A204.1 (cell line): ENCODE data around the gene CACNA1I.

Experiments
- FAIRE-seq: peaks from 2 replicates; lab custom pipeline; 2012; peaks lifted over from hg19 to GRCh38; lab: Jason Lieb, UNC

CACNA1I gene

DNA sequence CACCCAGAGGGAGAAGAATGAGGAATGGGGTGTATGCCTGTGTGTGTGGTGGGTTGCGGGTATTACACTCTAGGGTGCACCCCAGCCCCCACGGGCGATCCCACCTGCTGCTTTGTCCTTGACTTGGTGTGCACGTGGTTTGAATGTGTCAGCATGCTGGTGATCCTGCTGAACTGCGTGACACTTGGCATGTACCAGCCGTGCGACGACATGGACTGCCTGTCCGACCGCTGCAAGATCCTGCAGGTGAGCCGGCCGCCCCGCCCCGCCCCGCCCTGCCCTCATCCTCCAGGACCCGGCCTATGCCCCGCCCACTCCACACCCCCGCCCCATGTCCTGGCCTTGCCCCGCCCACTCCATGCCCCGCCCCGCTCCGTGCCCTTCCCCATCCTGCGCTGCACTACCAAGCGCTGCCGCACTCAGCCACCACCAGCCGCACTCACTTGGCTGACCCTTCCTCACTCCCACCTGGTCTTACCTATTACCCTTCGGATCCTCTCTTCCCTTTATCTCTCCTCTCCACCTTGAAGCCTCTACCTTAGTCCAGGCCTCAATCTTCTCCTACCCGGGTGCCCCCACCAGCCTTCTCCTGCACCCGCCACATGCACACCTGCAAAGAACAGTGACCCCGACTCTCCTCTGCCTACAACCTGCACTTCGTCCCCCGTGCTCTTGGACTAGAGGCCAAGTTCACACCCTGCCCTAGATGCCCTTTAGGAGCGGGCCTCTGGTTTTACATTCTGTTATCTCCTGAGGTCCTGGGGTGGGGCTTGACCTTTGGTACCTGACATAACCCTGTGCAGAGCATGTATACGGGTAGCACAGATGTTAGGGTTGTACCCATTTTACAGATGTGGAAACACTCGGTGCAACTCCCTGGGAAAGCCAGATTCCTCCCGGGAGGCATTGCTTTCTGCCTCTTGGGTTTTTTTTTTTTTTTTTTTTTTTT lies 27.7 kb downstream of the CACNA1I start:
- no peak for FAIRE-seq

DNA sequence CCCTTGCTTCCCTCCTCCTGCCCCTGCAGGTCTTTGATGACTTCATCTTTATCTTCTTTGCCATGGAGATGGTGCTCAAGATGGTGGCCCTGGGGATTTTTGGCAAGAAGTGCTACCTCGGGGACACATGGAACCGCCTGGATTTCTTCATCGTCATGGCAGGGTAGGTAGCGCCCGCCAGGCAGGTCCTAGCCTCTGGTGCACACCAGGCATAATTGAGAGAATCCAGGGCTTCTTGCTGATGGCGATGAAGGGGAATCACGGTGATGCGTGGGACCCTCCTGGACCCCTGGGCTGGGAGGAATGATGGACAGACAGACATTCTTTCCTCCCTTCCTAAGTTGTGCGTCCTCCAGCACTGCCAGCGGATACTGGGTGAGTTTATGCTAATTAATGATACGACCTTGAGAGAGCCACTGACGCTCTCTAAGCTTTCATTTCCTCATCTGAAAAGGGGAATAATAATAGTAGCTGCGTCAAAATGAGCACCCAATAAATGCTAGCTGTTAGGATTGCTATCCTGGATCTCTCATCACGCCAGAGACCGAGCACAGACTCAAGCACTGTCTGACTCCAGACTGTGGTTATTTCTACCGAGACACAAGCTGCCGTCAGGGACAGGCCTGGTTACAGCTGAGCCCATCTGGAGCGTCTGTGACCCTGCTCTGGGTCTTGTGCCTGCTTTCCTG lies 30.1 kb downstream of the CACNA1I start:
- FAIRE-seq = no peak

DNA sequence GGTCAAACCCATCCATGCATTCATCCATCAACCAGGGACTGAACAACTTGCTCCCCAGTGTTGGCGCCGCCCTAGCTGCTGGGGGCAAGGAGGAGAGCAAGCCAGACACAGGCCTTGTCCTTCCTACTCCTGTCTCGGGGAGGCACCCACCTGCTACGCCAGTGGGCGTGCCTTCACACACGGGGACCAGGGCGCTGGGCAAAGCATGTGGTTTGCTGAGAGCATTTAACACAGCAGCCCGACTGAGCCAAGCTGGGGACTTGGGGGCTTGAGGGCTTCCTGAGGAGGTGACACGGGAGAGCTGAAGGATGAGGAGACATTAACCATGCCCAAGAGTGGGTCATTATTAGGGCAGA lies 30.6 kb downstream of the CACNA1I start:
- FAIRE-seq = no peak

DNA sequence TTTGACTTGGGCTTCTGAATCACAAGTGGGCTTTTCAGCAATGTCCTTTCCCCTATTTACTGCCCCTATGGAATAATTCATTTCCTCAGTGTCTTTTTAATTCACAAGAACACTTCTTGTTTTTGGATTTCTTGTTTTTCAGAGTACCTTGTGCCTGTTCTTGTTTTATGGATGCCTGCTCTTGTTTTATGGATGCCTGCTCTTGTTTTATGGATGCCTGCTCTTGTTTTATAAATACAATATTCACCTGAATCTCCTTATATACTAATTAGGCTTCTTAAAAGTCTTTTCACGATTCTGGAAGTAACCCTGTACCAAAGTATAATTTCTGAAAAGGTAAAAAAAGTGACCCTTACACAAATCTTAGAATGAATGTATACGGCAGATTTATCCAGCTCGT lies 32.8 kb downstream of the CACNA1I start:
- no peak for FAIRE-seq

DNA sequence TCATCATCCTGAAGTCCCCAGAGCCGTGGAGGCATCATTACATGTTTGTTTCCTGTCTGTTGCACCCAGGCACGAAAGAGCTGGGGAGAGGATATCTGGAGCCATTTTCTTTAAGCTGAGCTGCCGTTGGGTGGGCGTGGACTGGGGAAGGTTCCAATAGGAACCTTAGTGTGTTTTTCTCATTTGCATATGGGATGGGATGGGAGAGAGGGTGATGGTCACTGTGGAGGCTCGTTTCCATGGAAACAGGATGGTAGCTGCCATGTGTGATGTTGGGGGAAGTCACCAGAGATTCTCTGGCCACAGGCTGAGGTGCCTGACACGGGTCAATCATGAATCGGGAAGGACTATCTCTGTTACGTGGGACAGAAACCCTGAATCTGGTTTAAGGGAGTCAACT lies 39.7 kb downstream of the CACNA1I start:
- FAIRE-seq = no peak

DNA sequence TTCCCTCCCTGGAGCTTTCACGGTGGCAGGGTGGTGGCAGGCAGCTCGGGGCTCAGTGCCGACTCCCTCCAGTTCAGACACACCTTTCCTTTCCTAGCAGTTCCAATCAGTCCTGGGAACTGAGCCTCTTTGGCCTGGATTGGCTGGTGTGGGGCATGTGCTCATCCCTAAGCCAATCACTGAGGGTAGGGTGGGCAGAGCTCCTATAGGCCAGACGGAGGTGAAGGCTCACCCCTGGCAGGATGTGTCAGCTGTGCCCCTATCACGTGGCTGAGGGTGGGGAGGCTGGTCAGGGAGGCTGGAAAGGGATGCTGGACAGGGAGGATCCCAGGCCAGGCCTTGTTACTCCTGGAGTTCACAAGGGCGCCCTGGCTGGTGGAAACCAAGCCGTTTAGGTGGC lies 40.2 kb downstream of the CACNA1I start:
- FAIRE-seq = no peak

DNA sequence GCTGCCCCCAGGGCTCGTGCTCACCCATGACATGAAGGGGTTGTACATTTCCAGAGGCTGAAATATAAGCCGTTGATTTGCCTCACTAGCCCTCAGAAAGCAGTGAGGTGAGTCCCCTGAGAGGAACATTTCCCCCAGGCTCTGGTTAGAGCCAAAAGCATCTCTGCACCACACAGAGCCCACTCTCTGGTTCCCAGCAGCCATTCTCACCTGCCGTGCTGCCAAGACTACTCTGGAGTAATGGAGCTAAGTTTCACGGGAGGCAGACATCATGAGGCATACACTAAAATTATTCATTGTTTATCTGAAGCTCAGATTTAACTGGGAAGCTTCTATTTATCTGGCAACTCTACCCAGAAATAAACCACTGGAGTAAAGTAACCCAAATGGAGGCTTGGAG lies 40.8 kb downstream of the CACNA1I start:
- no peak for FAIRE-seq

DNA sequence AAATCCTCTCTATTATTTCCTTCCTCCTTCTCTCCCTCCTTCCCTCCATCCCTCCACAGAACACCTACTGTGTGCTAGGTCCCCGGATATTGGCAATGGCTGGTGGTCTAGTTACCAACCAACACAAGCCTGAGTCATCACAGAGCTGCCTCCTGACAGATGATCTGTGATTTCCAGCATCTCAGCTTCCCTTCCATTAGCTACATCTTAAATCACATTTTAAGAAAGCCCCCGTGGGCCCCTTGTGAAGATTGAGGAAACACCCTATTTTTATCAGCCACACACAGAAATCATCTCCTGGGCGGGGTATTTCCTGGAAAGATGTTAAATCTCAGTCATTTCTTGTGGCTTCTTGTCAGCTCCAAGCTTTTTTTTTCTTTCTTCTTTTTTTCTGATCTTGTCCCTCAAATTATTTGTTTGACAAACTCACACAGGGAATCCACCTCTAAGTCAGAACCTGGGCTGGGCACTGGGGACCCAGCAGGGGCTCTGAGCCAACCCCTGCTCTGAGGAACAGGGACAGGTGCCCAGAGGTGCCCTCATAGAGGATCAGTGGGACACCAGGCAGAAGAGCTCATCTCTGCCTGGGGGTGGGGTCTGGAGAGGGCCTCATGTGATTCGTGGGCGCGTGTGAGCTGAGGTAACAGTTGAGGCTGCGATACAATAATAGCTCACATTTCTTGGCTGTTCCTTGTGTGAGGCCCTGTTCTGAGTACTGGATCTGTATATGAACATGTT lies 42.4 kb downstream of the CACNA1I start:
- FAIRE-seq = no peak

DNA sequence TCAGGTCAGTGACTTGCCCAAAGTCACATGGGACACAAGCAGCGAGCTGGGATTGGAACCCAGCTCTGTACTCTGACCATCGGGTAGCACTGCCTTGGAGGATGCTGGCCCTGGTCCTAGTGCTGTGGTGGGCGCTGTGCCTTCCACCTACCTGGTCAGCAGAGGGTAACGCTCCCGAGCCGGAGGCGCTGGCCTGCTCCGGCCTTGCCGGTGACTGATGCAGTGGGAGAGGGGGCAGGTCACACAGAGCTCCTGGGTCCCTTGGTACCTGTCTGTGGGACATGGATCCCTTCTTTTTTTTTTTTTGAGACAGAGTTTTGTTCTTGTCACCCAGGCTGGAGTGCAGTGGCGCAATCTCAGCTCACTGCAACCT lies 43.0 kb downstream of the CACNA1I start:
- no peak for FAIRE-seq

DNA sequence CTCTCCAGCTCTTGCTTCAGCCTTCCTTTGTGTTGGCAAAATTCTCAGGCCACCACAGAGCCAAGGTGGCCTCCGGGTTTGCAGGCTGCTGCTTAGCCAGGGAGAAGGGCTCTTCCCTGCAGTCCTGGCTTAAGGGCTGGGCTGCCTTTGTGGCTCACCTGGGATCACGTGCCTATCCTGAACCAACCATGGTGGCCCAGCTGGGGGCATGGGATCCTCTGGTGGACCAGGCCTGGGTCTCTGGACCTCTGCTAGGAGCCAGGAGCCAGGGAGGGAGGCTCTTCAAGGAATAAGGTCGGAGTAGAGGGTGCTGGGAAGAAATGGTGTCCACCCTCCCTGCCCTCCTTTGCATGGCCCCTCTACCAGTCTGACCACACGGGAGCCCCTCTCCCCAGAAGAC lies 43.9 kb downstream of the CACNA1I start:
- FAIRE-seq = no peak

DNA sequence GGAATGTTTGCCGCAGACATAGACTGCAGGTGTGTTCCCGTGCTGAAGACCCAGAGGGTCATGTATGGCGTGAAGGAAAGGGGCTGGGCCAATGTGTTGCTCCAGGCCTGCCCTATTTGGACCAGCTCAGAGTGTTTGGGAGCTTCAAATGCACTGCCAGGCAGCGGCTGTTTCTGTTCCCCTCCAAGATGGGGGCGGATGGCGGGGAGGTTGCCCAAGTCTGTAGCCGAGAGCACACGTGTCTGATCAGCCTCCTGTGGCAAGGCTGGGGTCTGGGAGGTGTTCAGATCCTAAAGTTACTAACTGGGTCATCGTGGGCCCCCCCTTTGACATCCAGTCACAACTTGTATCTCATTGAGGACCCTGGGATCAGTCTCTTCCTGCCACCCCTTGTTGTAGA lies 45.5 kb downstream of the CACNA1I start:
- FAIRE-seq = no peak

DNA sequence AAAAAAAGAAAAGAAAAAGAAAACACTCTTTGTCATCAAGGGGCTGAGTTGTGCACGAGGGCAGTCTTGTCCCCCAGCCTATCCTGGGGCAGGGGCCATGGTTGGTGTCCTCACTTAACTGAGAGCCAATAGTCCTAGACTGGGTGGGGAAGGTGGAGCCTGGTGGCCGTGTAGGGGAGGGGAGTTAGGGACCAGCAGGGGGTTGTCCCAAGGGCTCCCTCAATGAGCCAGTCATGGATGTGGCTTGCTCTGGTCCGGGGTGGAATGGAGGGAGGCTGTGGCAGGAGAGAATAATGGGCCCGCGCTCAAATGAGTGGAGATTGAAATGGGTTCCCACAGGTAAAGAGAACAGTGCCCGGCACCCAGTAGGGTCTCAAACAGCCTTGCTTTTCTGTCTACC lies 46.2 kb downstream of the CACNA1I start:
- FAIRE-seq = no peak

DNA sequence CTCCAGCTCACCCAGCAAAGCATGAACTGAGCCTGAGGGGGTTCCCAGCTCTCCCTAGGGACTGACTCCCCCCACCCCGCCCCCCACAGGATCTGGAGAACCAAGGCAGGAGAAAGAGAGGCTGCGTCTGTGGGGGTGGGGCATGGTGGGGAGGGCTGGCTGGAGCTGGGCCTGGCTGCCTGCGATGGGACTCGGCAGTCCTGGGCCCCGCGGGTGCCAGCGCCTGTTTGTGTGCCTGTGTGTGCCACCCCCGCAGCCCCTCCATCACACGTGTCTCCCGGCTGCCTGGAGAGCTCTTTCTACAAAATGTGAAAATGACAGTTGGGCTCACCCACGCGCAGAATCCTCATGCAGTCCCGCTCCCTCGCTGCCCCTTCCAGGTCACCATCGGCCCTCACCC lies 46.8 kb downstream of the CACNA1I start:
- no peak for FAIRE-seq

DNA sequence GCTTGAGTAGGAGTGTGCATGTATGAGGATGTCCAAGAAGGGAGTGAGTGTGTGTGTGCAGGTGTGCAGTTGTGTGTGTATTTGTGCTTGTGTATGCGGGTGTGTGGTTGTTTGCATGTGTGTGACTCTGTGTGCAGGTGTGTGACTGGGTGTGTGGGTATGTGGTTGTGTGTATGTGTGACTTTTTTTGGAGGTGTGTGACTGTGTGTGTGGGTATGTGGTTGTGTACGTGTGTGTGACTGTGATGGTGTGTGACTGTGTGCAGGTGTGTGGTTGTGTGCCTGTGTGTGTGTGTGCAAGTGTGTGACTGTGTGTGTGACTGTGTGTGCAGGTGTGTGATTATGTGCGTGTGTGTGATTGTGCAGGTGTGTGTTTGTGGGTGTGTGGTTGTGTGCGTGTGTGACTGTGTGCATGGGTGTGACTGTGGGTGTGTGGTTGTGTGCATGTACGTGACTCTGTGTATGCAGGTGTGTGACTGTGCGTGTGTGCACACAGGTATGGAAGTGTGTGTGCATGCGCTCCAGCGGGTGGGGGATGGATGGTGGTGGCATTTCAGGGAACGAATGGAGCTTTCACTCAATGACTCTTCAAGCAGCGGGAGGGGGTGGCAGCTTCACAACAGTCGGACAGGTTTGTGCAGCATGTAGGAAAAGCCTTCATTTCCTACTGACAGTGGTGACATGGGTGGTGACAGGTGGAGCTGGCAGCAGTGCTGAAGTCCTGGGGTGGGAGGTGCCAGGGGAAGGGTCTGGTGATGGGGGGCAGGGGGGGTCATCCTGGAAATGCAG lies 47.6 kb downstream of the CACNA1I start:
- FAIRE-seq = no peak

DNA sequence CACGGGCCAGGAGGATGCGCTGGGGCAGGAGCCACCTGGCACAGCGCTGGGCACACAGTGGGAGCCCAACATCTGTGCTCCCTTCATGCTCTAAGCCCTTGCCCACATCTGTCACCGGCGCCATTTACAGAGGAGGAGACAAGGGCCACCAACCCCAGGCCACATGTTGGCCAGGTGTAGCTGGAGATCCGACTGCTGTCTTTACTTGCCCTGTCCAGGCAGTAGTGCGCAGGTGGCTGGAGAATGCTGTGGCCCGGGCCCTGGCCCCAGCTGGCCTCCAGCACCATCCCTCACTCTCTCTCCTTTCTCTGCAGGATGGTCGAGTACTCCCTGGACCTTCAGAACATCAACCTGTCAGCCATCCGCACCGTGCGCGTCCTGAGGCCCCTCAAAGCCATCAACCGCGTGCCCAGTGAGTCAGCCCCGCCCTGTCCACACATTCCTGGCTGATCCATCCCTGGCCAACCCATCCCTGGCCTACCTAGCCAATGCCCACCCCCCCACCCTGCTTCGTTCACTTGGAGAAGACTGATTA lies 48.5 kb downstream of the CACNA1I start:
- no peak for FAIRE-seq

DNA sequence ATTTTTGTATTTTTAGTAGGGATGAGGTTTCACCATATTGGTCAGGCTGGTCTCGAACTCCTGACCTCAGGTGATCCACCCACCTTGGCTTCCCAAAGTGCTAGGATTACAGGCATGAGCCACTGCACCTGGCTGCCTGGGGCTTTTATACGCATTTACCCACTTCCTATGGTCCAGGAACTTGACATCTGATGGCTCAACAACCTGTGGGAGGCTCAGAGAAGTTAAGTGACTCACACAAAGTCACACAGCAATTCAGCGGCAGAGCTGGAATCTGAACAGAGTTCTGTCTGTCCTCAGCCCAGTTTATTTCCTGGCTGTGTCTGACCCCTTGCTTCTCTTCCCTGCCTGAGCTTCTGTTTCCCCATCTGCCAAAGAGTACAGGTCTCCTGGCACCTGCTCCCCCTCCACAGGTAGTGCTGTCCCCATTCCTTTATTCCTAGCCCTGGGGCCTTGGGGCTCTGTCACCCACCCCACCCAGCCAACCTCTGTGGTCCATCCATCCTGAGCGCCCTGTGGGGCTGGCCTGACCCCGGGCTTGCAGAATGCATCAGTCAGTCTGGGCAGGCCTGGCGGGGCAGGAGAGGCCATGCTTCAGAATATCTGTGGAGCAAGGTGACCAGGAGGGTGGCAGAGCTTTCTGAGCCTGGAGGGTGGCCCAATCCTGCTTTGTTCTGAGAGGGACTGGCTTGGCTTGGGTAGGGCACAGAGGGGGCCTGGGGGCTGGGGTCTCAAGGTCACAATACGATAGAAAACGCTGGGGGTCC lies 50.6 kb downstream of the CACNA1I start:
- FAIRE-seq = no peak

DNA sequence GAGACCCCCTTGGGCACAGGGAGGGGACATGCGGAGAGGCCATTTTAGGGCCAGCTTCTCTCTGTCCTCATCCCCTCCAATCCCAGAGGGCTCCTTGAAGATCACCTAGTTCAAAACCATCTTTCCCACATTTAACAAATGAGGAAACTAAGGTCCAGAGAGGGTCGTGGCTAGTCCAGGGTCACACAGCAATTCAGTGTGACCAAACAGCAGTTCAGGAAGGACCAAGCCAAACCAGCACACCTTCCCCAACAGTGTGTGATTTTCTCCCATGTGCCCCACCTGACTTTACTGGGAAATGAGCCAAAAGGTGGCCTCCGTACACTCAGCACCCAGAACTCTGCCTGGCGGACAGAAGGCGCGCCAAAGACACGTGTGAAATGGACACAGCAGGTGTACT lies 51.3 kb downstream of the CACNA1I start:
- FAIRE-seq = no peak

DNA sequence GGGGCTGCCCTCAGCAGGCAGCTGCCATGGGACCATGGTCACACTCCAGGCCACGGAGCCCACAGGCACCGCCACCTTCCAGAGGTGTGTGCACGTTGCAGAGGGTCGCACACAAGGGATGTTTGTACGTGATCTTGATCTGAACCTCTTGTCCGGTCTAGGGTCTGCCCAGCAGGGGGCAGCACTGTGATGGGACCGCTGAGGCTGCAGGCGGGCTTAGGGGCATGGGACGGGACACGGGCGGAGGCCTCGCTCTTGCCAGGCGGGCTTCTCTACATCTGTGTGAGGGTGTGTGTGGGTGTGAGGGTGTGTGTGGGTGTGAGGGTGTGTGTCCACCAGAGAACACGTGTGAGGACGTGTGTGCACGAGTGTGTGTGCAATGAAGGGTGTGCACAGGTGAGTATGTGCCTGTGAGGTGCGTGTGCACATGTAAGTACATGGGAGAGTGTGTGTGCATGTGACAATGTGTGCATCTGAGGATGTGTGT lies 52.4 kb downstream of the CACNA1I start:
- FAIRE-seq = no peak

DNA sequence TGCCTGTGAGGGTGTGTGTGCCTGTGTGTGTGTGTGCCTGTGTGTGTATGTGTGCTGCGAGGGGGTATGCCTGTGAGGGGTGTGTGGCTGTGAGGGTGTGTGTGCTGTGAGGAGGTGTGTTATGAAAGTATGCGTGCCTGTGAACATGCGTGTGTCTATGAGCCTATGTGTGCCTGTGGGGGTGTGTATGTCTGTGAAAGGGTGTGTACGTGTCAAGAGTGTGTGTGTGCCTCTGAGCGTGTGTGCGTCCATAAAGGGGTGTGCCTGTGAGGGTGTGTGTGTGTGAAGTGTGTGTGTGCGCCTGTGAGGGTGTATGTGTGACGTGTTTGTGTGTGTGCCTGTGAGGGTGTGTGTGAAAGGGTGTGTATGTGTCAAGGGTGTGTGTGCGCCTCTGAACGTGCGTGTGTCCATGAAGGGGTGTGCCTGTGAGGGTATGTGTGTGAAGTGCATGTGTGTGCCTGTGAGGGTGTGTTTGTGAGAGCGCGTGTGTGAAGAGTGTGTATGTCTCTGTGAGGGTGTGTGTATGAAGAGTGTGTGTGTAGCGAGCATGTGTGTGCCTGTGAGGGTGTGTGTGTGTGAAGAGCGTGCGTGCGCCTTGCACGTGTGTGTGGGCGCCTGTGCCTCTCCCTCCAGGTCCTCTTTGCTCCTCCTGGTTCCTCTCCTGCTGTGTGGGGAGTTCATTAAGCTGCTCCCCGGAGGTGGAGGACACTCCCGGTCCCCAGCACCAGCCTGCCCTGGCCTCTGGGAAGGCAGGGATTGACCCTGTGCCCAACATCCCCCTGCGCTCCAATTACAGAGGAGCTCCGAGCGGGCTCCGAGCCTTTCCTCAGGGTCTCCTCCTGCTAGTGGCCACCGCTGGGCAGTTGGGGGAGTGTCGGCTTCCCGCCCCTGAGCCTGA lies 53.3 kb downstream of the CACNA1I start:
- FAIRE-seq = no peak

DNA sequence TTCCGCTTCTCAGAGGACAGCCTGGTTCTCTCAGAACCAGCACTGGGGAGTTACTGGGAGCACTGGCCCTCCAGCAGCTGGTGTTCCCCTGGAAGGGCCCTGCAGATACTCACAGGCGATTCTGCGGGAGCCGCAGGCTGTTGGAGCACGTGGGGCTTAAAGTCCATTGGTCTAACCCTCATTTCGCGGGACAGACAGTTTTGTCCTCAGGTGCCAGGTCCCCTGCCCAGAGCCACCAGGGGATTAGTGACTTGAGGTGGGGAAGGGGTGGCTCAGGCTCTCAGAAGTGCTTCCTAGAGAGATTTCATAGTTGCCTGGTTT lies 53.9 kb downstream of the CACNA1I start:
- FAIRE-seq = no peak
